ENCODE data around the gene BANF1.

GRCh38 chr11:65992056-65992455 lies 10.2 kb upstream of the BANF1 start:
- TF ChIP-seq SP1 (IDR thresholded peaks at IDR 0.05) (no peak), CTCF (IDR thresholded peaks at IDR 0.05; ENCODE audit: low read depth, low read length, missing input control) (no peak), JUND (IDR thresholded peaks at IDR 0.05) (no peak), TAF1 (conservative IDR thresholded peaks at IDR 0.05) (no peak), HNF4G (IDR thresholded peaks at IDR 0.05) (no peak)
- TF ChIP-seq, protein P1, sequence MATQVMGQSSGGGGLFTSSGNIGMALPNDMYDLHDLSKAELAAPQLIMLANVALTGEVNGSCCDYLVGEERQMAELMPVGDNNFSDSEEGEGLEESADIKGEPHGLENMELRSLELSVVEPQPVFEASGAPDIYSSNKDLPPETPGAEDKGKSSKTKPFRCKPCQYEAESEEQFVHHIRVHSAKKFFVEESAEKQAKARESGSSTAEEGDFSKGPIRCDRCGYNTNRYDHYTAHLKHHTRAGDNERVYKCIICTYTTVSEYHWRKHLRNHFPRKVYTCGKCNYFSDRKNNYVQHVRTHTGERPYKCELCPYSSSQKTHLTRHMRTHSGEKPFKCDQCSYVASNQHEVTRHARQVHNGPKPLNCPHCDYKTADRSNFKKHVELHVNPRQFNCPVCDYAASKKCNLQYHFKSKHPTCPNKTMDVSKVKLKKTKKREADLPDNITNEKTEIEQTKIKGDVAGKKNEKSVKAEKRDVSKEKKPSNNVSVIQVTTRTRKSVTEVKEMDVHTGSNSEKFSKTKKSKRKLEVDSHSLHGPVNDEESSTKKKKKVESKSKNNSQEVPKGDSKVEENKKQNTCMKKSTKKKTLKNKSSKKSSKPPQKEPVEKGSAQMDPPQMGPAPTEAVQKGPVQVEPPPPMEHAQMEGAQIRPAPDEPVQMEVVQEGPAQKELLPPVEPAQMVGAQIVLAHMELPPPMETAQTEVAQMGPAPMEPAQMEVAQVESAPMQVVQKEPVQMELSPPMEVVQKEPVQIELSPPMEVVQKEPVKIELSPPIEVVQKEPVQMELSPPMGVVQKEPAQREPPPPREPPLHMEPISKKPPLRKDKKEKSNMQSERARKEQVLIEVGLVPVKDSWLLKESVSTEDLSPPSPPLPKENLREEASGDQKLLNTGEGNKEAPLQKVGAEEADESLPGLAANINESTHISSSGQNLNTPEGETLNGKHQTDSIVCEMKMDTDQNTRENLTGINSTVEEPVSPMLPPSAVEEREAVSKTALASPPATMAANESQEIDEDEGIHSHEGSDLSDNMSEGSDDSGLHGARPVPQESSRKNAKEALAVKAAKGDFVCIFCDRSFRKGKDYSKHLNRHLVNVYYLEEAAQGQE (IDR thresholded peaks at IDR 0.05) = no peak
